Measurements from ENCODE around the gene BRAF.
"Not testable (repeated sequence)": the region's sequence is repeated elsewhere in the genome, so short reads cannot be mapped to it uniquely, and the experiment has no call there.

BRAF gene

DNA sequence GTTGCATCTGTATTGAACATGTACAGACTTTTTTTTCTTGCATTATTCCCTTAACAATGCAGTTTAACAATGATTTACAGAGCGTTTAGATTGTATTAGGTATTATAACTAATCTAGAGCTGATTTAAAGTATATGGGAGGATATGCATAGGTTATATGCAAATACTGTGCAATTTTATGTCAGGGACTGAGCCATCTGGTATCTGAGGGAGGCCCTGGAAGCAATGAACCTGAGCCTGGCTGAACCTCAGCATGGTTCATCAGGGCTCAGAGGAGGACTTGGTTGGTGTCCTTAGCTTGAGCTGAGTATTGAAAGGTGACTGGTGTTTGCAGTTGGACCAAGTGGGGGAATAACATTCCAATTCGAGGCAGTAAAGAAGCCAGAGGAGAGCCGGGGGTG lies 247.2 kb downstream of the BRAF start:
- no peak for DNase-seq

DNA sequence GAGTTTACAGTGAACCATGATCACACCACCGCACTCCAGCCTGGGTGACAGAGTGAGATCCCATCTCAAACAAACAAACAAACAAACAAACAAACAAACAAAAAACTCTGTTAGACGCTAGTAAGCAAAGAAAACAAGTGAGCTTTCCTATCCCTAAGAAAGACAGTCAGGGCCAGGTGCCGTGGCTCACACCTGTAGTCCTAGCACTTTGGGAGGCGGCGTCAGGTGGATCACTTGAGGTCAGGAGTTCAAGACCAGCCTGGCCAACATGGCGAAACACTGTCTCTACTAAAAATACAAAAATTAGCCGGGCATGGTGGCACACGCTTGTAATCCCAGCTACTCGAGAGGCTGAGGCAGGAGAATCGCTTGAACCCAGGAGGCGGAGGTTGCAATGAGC lies 247.8 kb downstream of the BRAF start:
- DNase-seq, result not testable (repeated sequence)

DNA sequence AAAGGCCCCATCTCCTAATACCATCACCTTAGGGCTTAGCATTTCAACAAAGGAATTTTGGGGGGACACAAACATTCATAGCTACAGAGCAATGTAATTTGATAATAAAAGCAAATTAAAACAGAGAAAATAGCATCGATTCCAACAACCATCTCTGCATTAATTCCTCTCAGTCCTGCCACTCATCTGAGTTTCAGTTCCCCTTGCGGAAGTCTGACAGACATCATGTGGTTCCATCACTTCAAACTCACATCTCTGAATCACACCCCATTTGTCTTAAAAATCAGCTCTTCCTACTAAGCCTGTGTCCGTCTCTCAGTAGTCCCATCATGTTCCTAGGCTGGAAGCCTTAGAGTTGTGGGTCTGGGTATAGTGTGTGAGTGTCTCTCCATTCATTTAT lies 248.4 kb downstream of the BRAF start:
- DNase-seq, result no peak

DNA sequence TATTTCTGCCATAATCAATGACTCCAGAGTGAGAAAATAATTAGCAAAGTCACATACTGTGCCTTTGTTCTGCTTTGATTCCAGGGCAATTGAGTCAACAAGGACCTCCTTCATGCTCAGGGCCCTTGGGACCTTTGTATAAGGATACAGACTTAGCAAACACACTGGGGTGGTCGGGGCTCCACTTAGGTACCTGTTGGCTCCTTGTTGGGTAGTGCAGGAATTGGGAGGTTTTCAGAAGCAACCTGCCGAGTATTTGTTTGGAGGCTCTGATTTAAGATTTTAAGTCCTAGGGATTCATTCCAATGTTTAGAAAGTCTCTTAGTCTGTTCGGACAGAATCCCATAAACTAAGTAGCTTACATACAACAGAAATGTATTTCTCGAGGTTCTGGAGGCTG lies 249.0 kb downstream of the BRAF start:
- DNase-seq, result no peak

DNA sequence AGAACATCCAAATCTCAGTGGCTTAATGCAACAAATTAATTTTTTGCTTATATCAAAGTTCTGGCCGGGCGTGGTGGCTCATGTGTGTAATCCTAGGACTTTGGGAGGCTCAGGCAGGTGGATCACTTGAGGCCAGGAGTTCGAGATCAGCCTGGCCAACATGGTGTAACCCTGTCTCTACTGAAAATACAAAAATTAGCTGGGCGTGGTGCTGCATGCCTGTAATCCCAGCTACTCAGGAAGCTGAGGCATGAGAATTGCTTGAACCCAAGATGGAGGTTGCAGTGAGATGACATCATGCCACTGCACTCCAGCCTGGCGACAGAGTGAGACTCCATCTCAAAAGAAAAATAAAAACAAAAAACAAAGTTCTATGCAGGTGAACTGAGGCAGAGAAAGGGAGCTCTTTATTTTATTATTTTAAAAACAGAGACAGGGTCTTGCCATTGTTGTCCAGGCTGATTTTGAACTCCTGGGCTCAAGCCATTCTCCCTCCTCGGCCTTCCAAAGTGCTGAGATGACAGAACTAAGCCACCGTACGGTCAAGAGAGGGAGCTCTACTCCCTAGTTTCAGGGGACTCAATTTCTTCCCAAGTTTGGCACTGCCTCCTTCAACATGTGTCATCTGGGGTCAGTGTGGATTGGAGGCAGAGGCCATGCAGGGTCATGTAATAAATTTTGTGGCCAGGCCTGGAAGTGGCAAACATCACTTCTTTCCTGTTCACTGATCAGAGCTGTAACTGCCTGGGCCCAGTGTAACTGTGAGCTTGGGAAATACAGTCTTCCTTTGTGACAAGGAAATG lies 249.6 kb downstream of the BRAF start:
- no peak for DNase-seq

DNA sequence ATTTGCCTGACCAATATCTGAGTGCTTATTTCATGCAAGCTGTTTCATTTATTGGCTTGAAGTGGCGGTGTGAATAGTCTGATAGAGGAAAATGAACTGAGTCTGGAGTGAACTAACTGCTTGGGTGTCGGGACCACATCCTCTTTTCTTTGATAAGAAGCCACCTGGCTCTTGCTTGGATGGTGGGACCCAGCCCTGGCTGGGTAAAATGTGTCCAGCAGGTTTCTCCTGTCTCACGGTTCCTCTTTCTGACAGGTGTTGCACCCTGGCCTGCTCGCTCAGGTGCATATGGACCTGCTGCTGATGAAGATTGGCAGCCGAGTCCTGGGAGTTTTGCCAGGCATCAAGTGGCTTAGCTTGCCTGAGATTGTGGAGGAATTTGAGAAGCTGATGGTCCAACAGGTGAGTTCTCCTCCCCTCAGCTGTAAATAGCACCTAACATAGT lies 250.4 kb downstream of the BRAF start:
- DNase-seq, result no peak

DNA sequence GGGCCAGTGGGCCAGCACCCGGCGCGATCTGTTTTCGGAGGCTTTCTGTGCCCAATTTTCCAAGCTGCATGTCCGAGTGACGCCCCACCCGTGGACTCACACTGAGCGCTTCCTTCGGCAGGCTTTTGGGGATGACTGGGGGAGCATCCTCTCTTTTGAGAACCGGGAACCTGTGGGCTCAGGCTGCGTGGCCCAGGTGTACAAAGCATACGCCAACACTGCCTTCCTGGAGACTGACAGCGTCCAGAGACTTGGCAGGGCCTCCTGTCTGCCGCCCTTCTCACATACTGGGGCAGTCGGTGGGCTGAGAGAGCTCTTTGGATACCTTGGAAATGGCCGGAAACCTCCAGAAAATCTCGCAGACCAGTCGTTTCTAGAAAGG lies 251.0 kb downstream of the BRAF start:
- no peak for DNase-seq

DNA sequence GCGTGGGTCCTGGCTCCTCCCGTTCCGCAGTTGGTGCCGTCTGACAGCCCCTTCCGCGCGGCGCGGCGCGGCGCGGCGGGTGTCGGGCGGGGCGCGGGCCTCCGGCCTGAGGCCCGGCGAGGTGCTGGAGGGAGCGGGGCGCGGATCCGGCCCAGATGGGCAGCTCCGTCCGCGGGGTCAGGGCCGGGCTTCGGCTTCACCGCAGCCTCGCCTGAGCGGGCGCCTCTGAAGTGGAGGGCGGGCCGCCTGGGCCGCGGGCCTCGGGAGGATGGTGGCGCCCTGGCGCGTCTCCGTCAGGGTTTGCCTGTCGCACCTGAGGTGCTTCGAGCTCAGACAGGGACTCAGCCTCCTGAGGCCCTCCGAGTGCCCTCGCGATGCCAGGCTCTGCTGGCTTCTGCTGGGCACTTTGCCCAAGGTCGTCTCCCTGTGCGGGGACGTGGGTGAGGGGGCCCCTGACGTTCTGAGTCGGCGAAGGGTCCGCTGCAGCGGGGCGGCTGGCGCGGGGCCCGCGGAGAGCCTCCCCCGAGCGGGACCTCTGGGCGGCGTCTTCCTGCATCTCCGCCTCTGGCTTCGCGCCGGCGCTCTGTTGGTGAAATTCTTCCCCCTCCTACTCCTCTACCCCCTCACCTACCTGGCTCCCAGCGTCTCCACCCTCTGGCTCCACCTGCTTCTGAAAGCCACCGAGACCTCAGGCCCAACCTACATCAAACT lies 251.5 kb downstream of the BRAF start:
- DNase-seq, result no peak

DNA sequence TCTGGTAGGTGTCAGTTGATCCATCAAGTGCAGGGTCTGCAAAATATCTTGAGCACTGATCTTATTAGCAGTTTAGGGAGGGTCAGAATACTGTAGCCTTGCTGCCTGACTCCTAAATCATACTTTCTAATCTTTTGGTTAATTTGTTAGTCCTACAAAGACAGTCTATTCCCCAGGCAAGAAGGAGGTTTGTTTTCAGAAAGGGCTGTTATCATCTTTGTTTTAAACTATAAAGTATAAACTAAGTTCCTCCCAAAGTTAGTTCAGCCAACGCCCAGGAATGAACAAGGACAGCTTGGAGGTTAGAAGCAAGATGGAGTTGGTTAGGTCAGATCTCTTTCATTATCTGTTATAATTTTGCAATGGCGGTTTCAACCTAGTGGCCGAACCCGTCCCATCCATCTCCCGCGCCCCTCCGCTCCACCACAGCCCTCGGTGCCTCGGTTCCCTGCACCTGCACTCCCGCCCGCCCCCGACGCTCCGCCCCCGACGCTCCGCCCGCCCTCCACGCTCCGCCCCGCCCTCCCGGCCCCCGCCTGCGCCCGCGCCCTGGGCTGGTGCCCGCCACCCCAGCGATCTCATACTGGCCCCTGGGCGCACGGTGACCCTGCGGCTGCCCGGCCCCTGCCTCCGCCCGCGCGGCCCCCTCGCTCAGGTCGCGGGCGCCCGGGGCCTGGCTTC lies 252.2 kb downstream of the BRAF start, which contains the start of gene ADCK2:
Gene ADCK2 (plus strand): TSS at position 564 of the 681 bp plus-strand sequence. CDS start 386 bp downstream, outside the sequence.
- no peak for DNase-seq

DNA sequence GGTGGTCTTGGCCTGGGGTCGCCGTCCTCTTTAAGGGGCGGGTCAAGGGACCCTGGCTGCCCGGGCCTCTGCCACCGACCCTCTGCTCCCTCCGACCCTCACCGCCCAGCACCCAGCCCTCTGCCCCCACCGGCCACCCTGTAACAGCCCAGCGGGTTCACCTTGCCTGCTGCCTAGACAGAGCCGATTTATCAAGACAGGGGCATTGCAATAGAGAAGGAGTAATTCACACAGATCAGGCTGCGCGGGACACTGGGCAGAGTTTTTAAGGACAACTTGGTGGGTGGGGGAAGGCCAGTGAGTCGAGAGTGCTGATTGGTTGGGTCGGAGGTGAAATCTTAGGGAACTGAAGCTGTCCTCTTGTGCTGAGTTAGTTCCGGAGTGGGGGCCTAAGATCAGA lies 252.8 kb downstream of the BRAF start:
- no peak for DNase-seq

DNA sequence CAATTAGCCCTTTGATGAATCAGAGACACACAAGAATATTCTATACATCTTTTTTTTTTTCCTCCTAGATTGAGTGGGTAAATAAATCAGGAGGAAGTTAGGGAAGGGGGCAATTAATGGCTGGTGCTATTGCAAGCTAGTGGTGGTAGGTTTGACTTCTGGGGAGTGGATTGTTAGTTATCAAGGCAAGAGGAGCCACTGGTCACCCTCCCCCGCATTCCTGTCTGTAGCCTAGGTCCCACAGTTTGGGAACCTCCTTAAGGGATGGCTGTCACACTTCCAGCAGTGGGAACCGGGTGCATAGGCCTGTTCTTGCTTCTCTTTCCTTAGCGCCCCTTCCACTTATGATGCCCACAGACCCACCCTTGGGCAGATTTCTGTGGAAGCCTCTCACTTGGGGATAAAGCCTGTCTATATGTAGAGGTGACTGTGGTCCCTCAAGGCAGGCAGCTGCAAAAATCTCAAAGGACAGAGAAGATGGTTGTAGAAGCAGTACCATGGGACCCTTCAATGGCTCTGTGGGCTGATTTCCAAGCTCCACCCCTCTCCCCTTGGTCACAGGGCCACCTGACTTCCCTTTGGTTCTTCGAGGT lies 254.3 kb downstream of the BRAF start:
- DNase-seq, result no peak

DNA sequence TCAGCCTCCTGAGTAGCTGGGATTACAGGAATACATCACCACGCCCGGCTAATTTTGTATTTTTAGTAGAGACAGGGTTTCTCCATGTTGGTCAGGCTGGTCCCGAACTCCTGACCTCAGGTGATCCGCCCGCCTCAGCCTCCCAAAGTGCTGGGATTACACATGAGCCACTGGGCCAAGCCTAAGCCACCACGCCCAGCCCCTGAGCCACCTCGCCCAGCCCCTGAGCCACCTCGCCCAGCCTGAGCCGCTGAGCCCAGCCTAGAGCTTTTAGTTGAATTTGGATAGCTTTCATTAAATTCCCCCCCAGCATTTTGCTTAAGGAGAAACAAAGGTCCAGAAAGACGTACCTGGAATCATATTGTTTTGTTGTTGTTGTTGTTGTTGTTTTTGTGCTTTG lies 254.9 kb downstream of the BRAF start:
- not testable (repeated sequence) for DNase-seq

DNA sequence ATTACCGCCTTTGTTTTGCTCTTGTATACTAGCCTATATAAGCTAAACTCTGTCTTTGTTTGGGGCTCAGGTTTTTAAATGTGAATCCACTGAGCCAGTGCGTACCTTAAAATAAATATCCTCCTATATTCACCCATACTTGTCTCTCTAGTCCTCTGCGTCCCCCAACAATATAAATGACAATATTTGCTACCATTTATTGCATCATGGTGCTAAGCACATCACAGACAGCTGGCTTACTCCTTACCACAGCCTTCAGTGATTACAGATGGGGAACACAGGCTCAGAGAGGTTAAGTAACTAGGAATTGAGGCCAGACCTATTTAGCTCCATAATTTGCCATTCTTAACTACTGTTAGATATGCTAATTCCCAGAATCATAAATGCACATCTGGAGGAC lies 255.4 kb downstream of the BRAF start:
- no peak for DNase-seq

Measured in amniotic stem cell (primary cell).